Stimulated activated CD8-positive, alpha-beta memory T cell treated with anti-CD3 and anti-CD28 coated beads, Interleukin-7, amount 100 ng/mL, for 48 hours (primary cell): ENCODE results near the gene TCF7L1.
"Not testable (repeated sequence)": the region's sequence is repeated elsewhere in the genome, so short reads cannot be mapped to it uniquely, and the experiment has no call there.

Source experiments
- DNase-seq, 2 donors: peaks; one replicate each; pipeline ENCODE4 v3.0.0-alpha.2; 2020; ENCODE audit warnings: low read depth in 1 of 2; ENCODE audit errors: extremely low read depth in 1 of 2

TCF7L1 gene

GRCh38 chr2:85341269-85342029, 208.3 kb downstream of the TCF7L1 start:
- no peak for DNase-seq

GRCh38 chr2:85342156-85342555, 209.0 kb downstream of the TCF7L1 start:
- DNase-seq: no peak

DNA sequence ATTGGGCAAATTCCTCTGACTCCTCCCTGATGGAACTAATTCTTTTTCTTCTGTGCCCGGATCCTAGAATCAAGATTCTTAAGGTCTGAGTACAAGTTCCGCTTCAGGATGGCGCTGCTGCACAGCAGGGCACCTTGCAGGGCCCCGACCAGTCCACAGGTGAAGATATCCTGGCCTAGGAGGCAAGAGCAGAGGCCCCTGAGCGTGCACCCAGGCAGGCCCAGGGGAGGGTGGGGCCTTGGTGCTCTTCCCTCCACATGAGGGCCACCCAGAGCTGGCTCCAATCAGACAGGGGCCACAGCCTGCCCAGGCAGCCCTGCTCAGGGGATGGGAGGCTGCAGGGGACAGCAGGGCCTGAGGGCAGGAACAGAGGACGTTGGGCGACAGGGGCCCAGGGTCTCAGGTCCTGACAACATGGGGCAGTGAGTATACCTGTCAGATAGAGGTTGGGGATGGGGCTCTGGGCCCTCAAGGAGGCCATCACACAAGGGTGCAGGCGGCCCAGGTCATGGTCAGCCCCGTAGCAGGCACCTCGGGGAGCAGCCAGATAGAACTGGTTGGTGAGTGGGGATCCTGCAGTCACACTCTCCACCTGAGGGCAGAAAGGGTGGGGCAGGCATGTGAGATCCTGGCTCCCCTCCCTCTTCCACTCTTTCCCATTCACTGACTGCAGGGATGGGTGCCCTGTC, 210.2 kb downstream of the TCF7L1 start:
- not testable (repeated sequence) for DNase-seq

DNA sequence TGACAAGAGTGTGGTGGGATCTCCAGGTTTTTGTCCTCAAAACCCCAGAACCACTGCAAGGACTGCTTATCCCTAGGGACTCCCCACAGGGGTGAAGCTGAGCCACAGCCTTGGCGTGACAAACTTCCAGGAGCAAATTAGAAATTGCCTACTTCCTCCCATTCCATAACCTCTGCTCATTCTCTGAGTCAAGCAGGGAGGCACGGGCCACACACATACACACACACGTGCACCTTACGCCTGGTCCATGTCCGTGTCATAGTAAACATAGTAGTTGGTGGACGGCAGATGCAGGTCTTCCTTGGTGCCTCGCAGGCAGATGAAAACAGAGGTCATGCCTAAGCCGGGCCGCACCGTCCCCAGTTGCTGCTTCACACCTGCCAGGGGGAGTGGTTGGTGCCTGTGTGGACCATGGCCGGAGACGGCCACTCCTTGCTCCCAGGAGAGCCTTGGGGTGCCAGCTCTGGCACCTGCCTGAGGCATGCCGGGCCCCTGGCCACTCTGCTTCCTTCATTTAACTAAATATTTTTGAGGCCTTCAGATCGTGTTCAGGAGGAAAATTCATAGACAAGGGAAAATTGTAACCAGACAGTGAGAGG, 211.3 kb downstream of the TCF7L1 start:
- no peak for DNase-seq

GRCh38 chr2:85347599-85347998, 214.4 kb downstream of the TCF7L1 start:
- DNase-seq: no peak

DNA sequence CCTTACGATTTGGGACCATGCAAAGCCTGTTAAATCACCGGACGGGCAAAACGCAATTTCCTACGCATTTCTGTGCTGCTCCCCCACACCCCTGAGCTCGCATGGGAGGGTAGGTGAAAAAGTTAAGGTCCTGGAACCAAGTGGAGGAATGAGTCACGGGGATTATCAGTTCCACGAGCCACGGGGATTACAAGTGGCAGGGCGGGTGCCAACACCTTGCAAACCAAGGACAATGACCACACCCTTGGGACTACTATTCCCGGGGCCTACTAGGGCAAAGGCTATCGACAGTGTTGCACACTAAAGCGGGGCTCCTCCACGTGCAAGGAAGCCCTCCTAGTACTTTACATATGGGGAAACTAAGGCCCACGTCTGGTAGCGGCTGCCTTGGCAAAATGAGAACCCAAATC, 220.7 kb downstream of the TCF7L1 start:
- no peak for DNase-seq

- peak; percentile 88 to 97 for DNase-seq
Observed at GRCh38 chr2:85354286-85355072, 221.3 kb downstream of the TCF7L1 start, which contains the start of the genes ELMOD3 and RETSAT. ELMOD3 (plus strand) TSS chr2:85354769; CDS start chr2:85357199, 2,430 bp downstream. RETSAT (minus strand) TSS chr2:85354528; CDS start chr2:85354507, 21 bp downstream.

DNA sequence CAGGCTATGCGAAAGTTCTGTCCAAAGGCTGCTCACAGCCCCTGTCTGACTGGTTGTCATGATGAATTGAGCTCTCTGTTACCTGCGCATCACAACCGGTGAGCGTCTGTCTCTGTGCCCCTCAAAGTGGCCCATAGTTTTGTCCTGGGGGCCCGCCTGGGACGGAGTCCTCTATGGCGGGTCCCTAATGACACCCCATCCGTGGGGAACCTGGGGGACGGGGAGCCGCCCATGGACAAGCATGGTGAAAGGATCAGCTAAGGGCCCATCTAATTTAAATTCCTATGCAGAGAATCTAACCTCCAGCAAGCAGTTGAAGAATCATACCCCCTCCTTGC, 221.8 kb downstream of the TCF7L1 start:
- no peak for DNase-seq

DNA sequence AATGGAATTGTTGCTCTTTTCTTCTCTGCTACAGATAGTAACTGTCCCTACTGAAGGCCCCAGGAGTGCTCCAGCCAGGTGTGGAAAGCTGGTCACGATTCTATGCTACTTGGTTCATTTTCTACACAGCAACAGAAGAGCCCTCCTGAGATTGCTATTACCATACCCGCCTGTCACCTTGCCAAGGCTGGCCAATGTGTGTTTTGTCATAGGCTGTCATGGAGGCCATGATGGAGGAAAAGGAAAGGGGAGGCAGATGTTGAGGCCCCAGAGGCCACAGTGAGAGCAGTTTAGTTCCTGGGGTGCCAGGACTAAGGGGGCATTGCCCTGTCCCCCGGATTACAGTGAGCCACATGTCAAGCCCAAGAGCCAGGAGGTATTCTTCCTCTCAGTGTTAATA, 222.3 kb downstream of the TCF7L1 start:
- DNase-seq: no peak

DNA sequence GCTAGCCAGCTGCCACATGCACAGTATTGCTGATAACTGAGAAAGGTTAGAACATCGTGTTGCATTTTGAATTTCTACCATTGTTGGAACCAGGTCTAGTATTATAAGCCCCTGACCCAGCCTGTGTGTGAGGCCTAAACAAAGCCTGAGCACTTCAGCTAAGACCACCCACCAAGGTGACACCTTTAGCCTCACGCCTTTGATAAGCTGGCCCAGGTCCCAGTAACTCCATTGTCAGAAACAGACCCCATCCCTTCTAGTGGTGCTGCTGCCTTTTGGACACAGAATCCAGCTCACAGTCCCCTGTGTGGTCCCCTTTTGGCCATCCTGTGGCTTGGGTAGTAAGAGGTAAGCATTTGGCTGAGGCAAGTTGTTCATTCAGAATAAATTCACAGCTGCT, 223.0 kb downstream of the TCF7L1 start:
- DNase-seq: no peak

- DNase-seq: no peak
Observed at GRCh38 chr2:85357736-85358135, 224.5 kb downstream of the TCF7L1 start.
